Left forelimb (tissue), 1 donor: ENCODE measurements around the gene PLD4.
"Not testable (repeated sequence)": the region's sequence is repeated elsewhere in the genome, so short reads cannot be mapped to it uniquely, and the experiment has no call there.

Experiments used
- DNase-seq: peaks from one replicate; pipeline ENCODE4 v3.0.0-alpha.2; 2018; ENCODE audit warnings: low spot score

PLD4 gene

GRCh38 chr14:104885973-104886689, 38.5 kb upstream of the PLD4 start:
- no peak for DNase-seq

DNA sequence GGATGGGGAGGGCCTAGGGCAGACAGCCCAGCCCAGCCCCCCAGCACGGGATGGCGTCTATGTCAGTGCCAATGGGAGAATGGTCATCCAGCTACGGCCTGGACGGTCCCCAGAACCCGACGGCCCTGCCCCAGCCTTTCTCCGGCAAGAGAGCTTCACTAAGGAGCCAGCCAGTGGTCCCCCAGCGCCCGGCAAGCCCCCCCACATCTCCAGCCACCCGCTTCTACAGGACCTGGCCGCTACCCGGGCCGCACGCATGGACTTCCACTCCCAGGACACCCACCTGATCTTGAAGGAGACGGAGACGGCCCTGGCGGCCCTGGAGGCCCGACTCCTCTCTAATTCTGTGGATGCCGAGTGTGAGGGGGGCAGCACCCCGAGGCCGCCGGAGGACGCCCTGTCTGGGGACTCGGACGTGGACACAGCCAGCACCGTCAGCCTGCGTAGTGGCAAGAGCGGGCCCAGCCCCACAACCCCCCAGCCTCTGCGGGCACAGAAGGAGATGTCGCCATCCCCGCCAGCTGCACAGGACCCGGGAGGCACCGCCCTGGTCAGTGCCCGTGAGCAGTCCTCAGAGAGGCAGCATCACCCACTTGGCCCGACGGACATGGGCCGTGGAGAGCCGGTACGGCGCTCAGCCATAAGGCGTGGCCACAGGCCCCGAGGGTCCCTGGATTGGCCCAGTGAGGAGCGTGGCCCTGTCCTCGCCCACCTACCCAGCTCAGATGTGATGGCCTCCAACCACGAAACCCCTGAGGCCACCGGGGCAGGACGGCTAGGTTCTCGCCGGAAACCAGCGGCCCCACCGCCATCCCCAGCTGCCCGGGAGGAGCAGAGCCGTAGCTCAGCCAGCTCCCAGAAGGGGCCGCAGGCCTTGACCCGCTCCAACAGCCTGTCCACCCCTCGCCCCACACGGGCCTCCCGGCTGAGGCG, 37.7 kb upstream of the PLD4 start:
- DNase-seq: no peak

- no peak for DNase-seq
Observed at GRCh38 chr14:104887623-104888488, 36.8 kb upstream of the PLD4 start.

- peak; percentile 64 for DNase-seq
Observed at GRCh38 chr14:104888489-104889374, 35.9 kb upstream of the PLD4 start.

GRCh38 chr14:104889375-104889757, 35.3 kb upstream of the PLD4 start:
- peak; percentile 58 for DNase-seq

DNA sequence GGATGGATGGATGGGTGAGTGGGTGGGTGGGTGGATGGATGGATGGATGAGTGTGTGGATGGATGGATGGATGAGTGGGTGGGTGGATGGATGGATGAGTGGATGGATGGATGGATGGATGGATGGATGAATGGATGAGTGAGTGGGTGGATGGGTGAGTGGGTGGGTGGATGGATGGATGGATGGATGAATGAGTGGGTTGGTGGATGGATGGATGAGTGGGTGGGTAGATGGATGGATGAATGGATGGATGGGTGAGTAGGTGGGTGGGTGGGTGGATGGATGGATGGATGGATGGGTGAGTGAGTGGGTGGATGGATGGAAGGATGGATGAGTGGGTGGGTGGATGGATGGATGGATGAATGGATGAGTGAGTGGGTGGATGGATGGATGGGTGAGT, 34.4 kb upstream of the PLD4 start:
- DNase-seq: not testable (repeated sequence)

GRCh38 chr14:104891121-104891551, 33.5 kb upstream of the PLD4 start:
- peak; percentile 60 for DNase-seq

- peak; percentile 60 for DNase-seq
Observed at GRCh38 chr14:104891664-104892530, 32.8 kb upstream of the PLD4 start.

- peak; percentile 58 for DNase-seq
Observed at GRCh38 chr14:104892531-104893434, 31.9 kb upstream of the PLD4 start.

- peak; percentile 65 for DNase-seq
Observed at GRCh38 chr14:104893435-104894207, 31.1 kb upstream of the PLD4 start.

- peak; percentile 63 for DNase-seq
Observed at GRCh38 chr14:104894331-104895206, 30.1 kb upstream of the PLD4 start.

- DNase-seq: no peak
Observed at GRCh38 chr14:104895207-104895785, 29.4 kb upstream of the PLD4 start.

- DNase-seq: peak; percentile 64
Observed at GRCh38 chr14:104895786-104896661, 28.7 kb upstream of the PLD4 start.

DNA sequence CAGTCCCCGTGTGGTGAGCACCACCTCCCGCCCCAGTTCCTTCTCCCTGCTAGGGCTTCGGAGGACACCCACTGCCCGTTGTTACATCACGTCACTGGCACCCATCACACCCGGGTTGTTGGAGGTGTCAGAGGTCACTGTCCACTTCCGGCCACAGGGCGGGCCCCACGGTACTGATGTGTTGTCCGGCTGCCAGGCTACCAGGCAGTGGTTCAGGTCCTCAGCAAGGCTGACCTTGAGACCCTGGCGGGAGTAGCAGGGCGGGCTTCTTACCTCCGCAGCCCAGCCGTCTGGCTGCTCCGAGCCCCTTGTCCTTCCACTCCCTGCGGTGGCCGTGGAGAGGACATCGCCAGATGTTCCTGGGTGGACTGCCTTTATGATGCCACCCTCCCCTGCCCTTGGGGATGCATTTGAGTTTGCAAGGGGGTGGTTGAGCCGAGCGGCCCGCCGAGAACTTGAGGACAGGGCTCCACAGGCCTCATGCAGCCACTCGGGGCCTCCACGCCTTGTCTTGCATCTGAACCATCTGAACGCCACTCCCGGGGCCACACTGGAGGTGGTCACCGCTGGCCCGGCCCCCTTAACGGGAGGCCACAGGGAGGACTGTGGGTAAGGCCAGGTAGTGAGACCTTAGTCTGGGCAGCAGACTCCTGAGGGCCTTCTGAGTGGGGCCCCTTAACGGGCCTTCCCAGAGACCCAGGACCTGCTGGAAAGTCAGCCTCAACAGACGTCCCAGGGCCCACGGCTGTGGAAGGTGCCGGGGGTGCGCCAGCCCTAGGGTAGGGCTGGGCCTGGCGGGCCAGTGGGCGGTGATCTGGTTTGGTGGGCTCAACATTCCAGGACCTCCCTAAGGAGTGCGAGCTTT, 27.1 kb upstream of the PLD4 start:
- no peak for DNase-seq

DNA sequence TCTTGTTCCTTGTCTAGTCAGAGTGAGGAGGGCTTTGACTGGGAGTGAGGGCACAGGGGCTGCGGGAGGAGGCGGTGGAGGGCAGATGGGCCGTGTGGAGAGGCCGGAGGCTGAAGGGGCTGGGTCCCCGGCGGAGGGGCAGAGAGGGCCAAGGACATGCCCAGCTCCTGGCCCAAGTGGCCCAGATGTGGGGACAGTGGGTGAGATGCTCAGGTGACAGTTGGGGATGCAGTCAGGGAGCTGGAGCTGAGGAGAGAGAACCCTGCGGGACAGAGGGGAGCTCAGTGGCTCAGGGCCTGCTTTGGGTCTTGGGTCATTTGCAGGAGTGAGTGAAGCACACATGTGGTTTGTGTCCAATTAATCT, 26.5 kb upstream of the PLD4 start:
- no peak for DNase-seq
